HG03457 (cell line): ENCODE data around the gene EMSY.

Experiments used
- ATAC-seq: cut with Tn5 transposase; IDR thresholded peaks from one replicate; pipeline ENCODE4 v1.9.1; 2021; ENCODE audit warnings: moderate number of reproducible peaks; ENCODE audit not compliant: unreplicated experiment

Gene EMSY

DNA sequence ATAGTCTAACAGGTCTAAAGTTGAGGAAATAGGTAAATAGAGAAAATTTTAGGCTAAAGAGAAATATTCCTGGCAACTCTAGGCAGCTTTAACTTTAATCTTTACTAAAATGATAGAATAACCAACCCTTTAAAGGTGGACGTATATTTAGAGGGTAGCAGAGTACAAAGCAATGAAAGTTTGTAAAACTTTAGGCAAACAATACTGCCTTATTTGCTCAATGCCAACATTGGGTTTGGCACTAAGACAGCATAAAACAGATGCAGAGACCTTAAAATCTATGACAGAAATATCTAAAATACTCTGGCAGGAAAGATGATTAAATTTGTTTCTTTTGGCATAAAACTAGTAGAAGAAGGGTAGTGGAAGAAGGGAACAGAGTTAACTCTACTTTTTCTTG is 70.7 kb downstream of the EMSY start:
- no peak for ATAC-seq

DNA sequence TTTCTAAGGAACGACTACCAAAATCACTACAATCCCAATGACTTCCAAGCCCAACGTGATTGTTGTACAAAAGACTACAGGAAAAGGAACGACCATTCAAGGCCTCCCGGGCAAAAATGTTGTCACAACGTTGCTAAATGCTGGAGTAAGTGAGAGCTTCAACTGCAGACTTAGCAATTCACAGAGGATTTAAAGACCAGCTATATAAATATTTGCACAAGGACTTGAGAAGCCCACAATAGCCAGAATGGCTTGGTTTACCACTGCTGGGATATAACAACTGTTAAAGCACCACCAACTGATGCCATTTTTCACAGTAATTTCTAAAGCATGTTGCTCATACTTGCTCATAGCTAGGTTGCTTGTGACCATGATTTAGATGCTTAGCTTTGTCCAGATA is 78.3 kb downstream of the EMSY start:
- ATAC-seq = no peak

DNA sequence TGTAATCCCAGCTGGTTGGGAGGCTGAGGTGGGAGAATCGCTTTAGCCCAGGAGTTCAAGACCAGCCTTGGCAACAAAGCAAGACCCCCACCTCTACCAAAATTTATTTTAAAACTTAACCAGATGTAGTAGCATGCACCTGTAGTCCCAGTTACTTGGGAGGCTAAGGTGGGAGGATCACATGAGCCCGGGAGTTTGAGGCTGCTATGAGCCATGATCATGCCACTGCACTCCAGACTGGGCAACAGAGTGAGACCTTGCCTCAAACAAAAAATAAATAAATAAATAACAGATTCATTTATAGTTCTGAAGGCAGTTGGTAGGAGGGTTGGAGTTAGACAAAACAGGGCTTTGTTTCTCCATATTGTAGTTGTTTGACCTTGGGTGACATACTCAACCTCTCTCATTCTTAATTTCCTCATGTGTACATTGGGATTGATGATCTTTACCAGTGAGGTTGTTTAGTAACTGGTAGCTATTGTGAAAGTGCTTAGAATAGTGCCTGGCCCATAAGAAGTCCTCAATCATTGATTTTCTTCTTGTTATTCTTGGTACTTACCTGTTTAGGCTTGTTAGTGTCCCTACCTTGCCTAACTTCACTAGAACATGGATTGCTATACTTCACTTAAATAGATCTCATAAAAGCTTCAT is 79.1 kb downstream of the EMSY start:
- ATAC-seq = no peak

DNA sequence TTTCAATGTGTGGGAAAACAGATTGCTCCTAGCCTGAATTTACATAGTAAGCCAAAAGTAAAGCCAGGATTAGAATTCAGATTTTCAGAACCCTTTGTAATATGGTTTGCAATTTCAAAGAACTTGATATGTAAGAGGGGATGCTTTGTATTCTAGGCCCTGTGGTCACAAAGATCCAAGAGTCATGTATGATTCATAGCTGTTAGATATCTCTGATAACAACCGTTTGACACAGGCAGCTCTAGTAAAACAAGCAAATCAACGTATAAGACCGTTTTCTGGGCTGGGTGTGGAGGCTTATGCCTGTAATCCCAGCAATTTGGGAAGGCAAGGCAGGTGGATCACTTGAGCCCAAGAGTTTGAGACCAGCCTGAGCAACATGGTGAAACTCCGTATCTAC is 79.6 kb downstream of the EMSY start:
- ATAC-seq = no peak

DNA sequence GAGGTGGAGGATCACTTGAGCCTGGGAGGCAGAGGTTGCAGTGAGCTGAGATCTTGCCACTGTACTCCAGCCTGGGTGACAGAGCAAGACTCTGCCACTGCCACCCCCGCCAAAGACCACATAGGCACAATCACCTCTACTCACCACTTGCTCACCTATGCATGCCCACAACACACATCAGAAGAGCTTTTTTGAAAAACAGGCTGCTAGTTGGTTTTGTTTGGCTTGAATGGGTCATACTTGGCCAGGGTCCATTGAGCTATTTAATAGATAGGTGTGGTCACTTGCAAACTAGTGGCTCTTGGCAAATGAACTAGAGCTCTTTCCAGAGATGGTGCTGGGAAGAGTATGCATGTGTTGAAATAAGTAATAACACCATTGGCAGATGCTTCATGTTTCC is 80.1 kb downstream of the EMSY start:
- no peak for ATAC-seq

DNA sequence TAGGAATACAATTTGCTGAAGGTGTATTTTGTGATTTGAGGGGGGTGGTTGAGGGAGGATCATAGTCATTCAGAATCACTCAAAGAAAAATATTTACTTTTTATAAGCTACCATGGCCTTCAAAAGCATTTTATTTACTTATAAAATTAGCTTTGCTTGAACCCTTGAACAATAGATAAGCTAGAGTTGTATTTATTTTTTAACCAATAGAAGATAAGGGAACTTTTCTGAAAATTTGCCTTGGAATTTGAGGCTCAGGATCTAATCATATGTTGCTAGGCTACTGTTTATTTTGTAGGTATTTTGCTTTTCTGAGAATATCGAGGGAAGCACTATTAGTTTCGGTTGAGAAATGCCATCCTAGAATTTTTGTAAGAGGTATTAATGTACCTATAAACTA is 82.1 kb downstream of the EMSY start:
- no peak for ATAC-seq

DNA sequence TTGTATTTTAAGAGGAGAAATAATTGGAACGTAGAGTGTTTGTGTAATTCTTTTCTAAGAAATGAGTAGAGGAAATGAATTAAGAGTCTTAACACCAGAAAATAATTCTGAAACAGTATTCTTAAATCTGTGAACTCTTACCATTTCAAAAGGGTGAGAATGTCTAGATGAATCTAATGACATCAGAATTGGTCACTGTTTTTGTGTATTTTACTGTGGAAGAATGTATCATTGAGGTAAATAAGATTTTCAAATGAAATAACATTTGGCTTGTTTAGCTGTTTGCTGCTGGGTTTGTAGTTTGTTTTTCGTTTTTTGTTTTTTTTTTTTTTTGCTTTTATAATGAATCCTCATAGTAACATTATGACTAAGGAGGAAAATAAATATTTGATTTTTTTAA is 97.6 kb downstream of the EMSY start:
- no peak for ATAC-seq

DNA sequence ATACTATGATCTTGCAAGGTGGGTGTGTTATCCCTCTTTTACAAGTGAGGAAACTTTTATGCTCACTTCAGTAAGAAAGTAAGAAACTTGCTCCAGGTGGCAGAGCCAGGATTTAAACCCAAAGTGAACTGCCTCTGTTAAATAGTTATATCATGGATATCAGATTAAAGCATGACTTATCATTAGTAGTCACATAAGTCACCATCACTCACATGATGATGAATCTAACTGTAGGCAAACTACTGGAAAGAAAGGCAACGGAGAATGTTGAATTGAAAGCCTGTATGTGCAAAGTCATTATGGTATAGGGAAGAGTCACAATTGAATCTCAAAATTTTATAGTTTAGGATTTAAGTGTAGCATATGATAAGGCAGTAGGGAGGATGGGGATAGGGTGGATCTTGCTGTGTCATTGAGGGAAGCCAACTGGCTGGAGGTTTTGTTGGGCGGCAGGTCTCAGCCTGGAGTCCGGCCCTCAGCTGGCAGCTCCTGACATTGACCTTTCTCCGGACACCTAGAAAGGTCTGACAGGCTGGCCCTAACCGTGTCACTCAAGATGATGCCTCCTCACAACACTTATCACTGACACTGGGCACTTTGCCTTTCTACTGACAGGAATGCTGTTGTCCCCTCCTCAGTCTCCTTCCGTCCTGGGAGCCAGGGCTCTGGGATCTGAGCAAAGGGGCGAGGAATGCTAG is 98.3 kb downstream of the EMSY start:
- no peak for ATAC-seq

DNA sequence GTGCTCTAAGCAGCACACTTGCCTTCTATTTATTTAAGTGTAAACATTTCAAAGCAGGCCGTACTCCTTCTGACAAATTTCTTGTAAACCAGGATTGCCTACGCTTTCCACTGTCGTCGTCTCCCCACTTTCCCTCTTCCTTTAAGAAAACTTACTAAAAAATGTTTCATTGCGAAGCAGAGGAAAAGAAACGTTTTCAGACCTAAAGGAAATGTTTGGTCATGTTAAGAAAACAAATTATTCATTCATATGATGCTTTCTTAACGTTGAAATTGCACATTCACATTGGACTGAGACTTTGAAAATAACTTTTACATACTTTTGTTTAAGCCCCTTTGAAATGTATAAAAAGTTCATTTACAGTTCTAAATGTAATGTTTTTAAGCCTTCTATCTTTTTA is 106.0 kb downstream of the EMSY start:
- ATAC-seq = no peak

DNA sequence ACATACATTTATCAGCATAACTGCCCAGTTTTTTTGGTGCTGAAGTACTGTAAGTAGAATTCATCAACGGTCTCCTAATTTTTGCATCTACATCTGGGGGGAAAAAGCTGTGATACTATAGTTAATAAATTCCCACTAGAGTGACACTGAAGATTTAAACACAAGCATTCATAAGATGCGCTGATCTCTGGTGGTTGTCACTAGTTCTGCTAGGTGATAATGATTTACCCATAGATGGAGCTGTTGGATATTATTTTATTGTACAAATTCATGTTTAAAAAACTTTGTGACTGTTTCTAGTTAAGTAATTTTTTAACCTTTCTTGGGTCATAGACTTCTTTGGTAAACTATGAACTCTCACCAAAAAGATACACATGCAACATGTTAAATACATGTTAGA is 106.6 kb downstream of the EMSY start:
- no peak for ATAC-seq

DNA sequence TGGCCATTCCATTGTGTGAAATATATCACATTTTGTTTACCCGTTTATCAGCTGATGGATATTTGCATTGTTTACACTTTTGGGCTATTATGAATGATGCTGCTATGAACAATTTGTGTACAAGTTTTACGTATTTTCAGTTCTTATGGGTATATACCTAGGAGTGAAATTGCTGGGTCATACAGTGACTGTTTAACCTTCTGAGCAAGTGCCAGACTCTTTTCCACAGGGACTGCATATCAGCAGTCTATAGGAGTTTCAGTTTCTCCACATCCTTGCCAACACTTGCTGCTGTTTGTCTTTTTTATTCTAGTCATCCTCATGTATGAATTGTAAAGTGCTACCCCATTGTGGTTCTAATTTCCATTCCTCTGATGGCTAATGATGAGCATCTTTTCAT is 108.2 kb downstream of the EMSY start:
- ATAC-seq = no peak

DNA sequence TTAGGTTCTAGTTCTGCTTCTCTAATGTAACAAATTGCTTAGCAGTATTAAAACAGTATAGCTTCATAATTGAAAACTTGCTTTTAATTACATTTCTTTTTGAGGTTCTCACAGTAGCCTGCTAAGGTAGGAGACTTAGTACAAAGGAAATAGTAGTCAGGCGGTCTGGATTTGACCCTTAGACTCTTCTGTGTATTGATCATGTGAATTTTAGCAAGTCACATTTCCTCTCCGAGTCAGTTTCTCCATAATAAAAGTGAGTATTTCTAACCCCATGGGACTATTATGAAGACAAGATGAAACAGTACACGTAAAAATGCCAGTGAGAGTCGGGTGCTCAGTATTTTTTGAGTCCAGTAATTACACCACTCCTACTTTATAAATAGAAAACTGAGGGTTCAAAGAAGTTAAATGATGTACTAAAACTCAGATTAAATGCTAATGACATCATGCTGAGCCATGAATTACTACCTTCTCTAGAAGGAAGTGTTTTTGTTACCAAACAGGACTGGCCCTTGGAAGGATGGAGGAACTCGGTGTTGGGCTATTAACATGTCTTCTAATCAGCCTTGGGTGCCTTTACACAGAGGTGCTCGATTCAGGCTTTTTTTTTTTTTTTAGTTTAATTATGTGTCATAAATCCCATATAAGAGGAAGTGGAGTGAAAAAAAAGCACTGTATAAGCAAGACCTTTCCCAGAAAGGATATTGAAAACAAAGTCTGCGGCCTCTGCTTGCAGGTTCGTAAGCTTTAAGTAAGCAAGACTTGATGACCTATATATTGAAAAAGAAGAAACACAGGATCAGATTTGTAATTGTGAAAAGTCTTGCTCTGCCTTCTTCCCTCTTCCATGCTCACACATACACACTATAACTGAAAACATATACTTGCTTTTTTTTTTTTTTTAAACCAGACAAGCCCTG is 109.0 kb downstream of the EMSY start:
- no peak for ATAC-seq

DNA sequence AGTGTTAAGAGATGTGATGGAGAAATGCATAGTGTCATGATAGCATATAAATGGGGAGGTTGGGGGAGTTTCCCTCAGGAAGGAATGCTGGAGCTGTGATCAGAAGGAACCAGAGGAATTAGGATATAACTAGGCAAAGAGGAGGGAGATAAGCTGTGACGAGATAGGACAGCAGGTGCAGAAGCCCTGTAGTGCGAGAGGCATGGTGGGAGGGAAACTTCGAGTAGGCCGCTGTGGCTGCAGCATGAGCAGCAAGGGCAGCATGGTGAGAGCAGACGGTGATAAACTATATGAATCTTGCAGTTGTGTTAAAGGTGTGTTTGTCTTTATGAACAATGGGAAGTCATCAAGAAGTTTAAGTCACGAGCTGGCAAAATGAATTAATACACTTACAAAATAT is 109.9 kb downstream of the EMSY start:
- no peak for ATAC-seq

DNA sequence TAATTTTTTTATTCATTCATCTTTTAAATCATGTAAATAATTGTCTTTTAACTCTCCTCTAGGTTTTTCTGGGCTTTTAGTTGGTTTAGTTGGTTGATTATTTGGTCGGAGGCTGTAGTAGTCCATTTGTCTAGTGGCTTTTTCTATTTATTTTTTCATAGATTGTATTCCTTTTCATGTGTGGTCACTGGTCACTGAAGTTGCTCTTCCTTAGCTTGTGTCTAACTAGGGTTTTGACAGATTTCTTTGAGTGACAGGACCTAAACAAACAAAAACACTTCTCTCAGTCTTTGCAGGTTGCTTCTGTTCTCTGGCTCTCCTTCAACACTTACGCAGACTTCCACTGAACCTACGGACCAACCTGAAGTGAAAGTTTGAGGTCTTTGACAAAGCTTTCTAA is 112.6 kb downstream of the EMSY start:
- ATAC-seq = no peak

DNA sequence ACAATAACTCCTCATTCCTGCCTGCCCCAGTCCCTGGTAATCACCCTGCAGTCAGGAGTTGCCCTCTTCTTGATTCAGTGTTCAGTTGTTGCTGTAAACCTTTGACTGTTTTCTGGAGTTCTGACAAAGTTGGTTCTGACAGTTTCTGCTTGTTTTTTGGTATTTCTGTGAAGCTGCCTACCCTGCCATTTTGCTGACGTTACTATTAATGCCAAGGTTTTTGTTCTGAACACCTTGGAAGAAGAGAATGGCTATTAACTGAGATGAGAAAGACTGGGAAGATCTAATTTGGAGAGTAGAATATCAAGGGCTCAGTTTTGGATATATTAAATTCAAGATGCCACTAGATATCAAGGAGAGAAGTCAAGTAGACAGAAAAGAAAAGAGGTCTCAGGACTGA is 113.7 kb downstream of the EMSY start:
- ATAC-seq = no peak

DNA sequence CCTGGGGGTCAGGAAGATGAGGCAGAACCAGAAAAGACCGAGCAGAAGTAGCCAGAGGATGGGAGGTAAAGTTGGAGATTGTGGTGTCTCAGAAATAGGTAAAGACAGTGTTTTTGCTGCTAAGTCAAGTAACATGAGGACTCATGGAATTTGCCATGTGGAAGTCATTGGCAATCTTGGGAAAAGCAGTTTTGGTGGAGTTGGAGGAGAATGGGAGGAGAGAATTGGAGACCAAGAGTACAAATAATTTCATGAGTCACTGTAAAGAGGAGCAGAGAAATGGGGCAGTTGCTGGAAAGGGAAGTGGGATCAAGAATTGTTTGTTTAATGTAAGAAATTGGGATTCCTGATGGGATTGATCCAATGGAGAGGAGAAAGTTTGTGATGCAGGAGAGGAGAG is 114.1 kb downstream of the EMSY start:
- ATAC-seq = no peak

DNA sequence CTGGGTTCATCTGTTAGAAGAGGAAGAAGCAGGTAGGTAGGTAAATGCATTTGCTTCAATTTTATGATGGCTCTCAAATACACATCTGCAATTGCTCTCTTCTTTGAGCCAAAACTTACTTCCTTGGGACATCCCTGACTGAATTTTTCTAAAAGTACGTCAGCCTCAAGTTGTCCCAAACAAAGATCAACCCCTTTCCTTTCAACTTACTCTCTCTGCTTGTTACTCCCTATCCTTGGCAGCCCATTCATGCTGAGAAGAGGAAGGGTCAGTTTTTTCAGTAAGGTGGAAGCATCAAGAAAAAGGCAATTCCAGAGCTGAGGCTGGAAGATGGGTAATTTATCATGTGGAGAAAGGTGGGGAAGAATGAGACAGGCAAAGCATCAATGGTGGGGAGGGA is 114.5 kb downstream of the EMSY start:
- no peak for ATAC-seq

DNA sequence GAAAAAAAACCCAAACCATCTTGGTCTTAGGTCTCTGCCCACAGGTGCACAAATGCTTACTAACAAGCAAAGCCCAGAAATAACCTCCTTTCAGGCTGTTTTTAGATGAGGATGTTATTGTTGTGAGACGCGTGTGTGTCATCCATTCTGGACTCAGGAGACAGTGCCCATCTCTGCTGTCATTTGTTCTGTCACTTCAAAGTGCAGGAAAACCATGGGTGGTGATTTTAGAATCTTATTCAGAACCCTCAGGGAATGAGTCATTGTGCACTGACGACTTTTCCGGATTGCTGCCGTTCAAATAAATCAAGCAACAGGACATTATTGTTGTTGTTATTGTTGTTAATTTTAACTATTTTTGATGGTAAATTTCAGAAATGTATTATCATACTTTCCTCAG is 115.4 kb downstream of the EMSY start:
- no peak for ATAC-seq

DNA sequence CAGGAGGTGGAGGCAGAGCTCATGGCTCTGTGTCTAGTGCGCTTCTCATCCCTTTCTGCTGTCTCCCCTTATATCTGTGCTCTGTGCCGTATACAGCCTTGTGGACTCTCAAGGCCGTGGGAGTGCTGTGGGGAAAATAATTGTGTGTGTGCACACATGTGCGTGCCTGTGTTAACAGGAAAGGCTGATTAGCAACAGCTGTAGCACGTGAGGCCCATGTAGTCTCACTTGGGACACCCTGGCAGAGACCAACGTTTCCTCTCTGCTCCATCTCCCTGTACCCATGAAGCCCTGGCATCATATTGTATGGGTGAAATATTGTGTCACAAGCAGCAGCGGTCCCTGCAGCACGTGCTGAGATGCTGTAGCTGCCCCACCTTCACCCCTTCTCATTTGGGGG is 116.4 kb downstream of the EMSY start:
- ATAC-seq = no peak

DNA sequence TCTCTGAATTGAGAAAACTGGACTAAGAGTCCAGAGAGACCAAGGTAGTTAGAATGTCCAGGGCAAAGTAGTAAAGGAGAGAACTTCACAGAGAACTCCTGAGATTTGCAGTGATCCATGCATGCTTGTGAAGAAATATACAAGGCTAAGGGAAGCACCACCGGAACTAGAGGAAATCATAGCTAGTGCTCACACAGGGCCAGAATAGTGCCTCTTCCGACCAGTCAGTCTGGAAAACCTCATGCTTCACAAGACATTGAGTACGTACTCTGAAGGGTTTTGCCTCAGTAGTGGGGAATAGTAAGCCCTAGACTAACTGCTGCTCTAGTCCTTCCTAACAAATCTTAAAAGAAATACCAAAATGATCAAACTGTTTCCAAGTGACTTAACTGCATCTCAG is 117.7 kb downstream of the EMSY start:
- no peak for ATAC-seq

DNA sequence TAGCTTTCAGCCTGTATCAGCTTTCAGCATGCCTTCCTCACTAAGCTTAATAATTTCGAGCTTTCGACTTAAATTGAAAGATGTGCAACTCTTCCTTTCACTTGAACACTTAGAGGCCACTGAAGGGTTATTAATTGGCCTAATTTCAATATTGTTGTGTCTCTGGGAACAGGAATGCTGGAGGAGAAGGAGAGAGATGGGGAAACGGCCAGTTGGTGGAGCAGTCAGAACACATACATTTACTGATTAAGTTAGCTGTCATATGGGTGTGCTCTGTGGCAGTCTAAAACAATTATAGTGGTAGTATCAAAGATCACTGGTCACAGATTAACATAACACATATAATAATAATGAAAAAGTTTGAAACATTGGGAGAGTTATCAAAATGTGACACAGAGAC is 119.5 kb downstream of the EMSY start:
- ATAC-seq = no peak

DNA sequence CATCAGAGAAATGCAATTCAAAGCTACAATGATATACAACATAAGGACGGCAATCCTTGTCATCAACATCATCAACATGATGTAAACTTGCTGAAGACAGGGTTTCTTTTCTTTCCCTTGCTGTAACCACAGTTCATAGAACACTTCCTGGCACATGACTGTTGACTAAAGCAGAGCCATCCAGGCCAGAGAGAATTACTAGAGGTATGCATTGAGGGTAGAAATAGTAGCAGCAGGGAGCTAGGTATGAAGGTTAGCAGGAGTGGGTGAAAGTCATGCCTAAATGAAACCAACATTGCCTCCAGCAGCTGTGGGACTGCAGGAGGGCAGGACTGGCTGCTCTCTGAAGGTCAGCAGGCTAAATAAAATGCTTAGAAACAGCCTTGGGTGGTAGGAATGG is 122.0 kb downstream of the EMSY start:
- no peak for ATAC-seq
